HEK293 (cell line): Measurements from ENCODE around the gene R3HDML.

Source experiments
- SP2 ChIP-seq: fragments of 450-650 bp; formaldehyde crosslinking; IDR thresholded peaks from 2 replicates; pipeline ENCODE4 v1.5.1; 2016; ENCODE audit warnings: missing biosample characterization, missing genetic modification characterization
- YY1 ChIP-seq: fragments of 450-650 bp; formaldehyde crosslinking; IDR thresholded peaks from 2 replicates; pipeline ENCODE4 v1.5.1; 2018; ENCODE audit warnings: missing biosample characterization, missing genetic modification characterization
- ZBTB20 ChIP-seq: fragments of 450-650 bp; formaldehyde crosslinking; IDR thresholded peaks from 2 replicates; pipeline ENCODE4 v1.5.1; 2016; ENCODE audit warnings: missing biosample characterization, missing genetic modification characterization
- ZNF501 ChIP-seq: fragments of 450-650 bp; formaldehyde crosslinking; IDR thresholded peaks from 2 replicates; pipeline ENCODE4 v1.5.1; 2016; ENCODE audit warnings: missing biosample characterization, missing genetic modification characterization
- TF ChIP-seq, protein P1 (sequence below): fragments of 450-650 bp; formaldehyde crosslinking; IDR thresholded peaks from 2 replicates; pipeline ENCODE4 v1.5.1; 2016; ENCODE audit warnings: missing biosample characterization, missing genetic modification characterization

DNA sequence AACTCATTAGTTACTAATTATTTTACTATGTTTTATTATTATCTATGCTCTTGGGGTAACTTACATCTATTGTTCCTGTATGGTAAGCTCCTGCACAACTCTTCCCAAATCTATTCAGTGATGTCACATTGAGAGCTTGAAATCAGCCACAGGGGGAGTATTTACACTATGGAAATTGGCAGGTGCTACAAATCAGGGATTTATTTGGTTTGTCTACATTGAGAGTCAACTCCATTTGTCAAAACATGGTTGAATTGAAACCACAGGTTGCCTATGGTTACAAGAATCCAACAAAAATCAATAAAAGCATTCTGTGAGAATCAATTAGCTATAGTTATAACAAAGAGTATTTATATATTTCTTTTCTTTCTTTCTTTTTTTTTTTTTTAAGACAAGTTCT lies 22.0 kb upstream of the R3HDML start:
- TF ChIP-seq ZBTB20, result no peak
- no peak for TF ChIP-seq SP2 (tag by site-specific recombination)
- TF ChIP-seq ZNF501 (tag by site-specific recombination), result no peak
- TF ChIP-seq, protein P1, sequence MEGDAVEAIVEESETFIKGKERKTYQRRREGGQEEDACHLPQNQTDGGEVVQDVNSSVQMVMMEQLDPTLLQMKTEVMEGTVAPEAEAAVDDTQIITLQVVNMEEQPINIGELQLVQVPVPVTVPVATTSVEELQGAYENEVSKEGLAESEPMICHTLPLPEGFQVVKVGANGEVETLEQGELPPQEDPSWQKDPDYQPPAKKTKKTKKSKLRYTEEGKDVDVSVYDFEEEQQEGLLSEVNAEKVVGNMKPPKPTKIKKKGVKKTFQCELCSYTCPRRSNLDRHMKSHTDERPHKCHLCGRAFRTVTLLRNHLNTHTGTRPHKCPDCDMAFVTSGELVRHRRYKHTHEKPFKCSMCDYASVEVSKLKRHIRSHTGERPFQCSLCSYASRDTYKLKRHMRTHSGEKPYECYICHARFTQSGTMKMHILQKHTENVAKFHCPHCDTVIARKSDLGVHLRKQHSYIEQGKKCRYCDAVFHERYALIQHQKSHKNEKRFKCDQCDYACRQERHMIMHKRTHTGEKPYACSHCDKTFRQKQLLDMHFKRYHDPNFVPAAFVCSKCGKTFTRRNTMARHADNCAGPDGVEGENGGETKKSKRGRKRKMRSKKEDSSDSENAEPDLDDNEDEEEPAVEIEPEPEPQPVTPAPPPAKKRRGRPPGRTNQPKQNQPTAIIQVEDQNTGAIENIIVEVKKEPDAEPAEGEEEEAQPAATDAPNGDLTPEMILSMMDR (tag by site-specific recombination), result no peak
- TF ChIP-seq YY1 (tag by site-specific recombination), result no peak
